Naive B cell (primary cell): ENCODE measurements around the gene ANKRD6. TPM values are rescaled to one million over a fixed set of nuclear protein-coding genes. Genes with fewer than 3 reads are reported as not detected.
A peak's percentile ranks its signal among the peaks of the same experiment; 100 is the strongest.

Experiments
- ATAC-seq, 2 donors: fragments of 150-1000 bp; cut with Tn5 transposase; 2 replicates each; pipeline ENCODE4 v1.10.0; 2021; ENCODE audit warnings: low read depth in 2 of 2, mild to moderate bottlenecking in 2 of 2, moderate library complexity in 2 of 2
- DNase-seq: peaks from one replicate; pipeline ENCODE4 v3.0.0; 2022
- H3K27ac Mint-ChIP-seq, 6 donors: one replicate each; pipeline ENCODE4 v1.8.0; 2020 to 2022; ENCODE audit warnings: mild to moderate bottlenecking in 6 of 6, mixed read lengths in 6 of 6, moderate library complexity in 5 of 6, inconsistent platforms in 2 of 6
- H3K27me3 Mint-ChIP-seq, 3 donors: one replicate each; pipeline ENCODE4 v1.8.0; 2021 to 2022; ENCODE audit warnings: mixed read lengths in 3 of 3, mild to moderate bottlenecking in 1 of 3
- H3K36me3 Mint-ChIP-seq, 2 donors: one replicate each; pipeline ENCODE4 v1.8.0; 2020 to 2022; ENCODE audit warnings: mixed read lengths in 2 of 2, inconsistent platforms in 1 of 2, mild to moderate bottlenecking in 1 of 2
- H3K4me1 Mint-ChIP-seq, 3 donors: one replicate each; pipeline ENCODE4 v1.8.0; 2020 to 2022; ENCODE audit warnings: mixed read lengths in 3 of 3, inconsistent platforms in 1 of 3, mild to moderate bottlenecking in 1 of 3, moderate library complexity in 1 of 3
- H3K4me3 Mint-ChIP-seq, 8 donors: one replicate each; pipeline ENCODE4 v1.8.0; 2020 to 2022; ENCODE audit warnings: mild to moderate bottlenecking in 8 of 8, mixed read lengths in 8 of 8, moderate library complexity in 8 of 8, inconsistent platforms in 2 of 8
- H3K9me3 Mint-ChIP-seq, 7 donors: one replicate each; pipeline ENCODE4 v1.8.0; 2020 to 2022; ENCODE audit warnings: mixed read lengths in 7 of 7, mild to moderate bottlenecking in 5 of 7, inconsistent platforms in 2 of 7, moderate library complexity in 1 of 7
- polyA plus RNA-seq, 6 donors: library from polyadenylated mRNA; unstranded; fragments of 300-500 nt; fragmentation: Illumina TruSeq; gene quantifications; one replicate each; pipeline ENCODE4 v1.2.3, GENCODE V29; 2021; ENCODE audit warnings: low read depth in 6 of 6

ANKRD6 gene
- polyA plus RNA-seq, 6 donors from 2014 or later = 0.63 to 1.2 (median 1.1) TPM; not detected in 1

DNA sequence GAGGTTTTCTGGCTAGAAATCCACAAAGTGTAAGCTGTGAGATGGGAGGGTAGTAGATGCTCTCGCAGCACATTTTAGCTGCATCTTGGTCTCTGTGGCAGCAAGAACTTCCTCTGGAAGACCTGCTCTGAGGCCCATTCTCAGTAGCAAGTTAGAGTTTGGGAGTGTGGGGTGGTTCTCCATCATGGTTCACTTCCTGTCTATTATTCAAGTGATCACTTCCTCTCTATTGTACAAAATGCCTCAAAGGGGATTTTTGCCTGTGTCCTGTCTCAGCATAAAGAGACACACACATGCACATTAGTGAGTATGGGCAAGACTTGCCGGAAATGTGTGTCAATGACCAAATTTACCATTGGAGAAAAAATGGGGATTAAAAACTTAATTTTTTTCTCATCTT lies 163.1 kb downstream of the ANKRD6 start:
- Mint-ChIP-seq H3K4me1 (peaks cover 30 to 36% (median 30%) of the 10 kb centered on the region in 3 donors), H3K4me3 (peak overlapping the region in 7 of 8 donors; percentile 20 to 72 (median 61)), H3K27ac (peak overlapping the region; percentile 92 to 97 (median 93)), H3K9me3 (peaks cover 0 to 10% (median 2%) of the 10 kb centered on the region in 7 donors), H3K27me3 (no peaks in the 10 kb centered on the region), H3K36me3 (peaks cover 0 to 8% of the 10 kb centered on the region in 2 donors)
- DNase-seq = peak; percentile 64
- ATAC-seq = peak; percentile 99 to 100

DNA sequence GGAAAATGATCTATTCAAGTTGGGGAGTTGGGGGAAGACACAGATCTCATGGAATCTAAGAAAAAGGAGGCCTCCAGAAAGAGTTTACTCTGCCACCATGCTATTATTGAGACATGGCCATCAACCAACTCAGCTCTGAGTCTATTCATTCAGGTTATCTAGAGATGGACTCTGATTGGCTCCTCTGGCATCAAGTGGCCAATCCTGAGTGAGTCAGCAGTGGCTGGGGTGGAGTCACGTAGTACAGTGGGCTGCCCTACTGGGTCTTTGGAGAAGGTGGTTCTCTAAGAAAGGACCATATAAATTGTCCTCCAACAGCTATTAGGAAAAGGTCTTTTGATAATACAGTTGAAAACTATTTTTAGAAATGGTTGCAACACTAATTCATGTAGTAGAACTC lies 163.5 kb downstream of the ANKRD6 start:
- peak overlapping the region in 6 of 8 donors; percentile 20 to 72 (median 54) for H3K4me3 Mint-ChIP-seq
- peaks cover 0 to 10% (median 2%) of the 10 kb centered on the region in 7 donors for H3K9me3 Mint-ChIP-seq
- DNase-seq (no peak), ATAC-seq (no peak)
- H3K4me1 Mint-ChIP-seq = peaks cover 30 to 36% (median 30%) of the 10 kb centered on the region in 3 donors
- peaks cover 0 to 8% of the 10 kb centered on the region in 2 donors for H3K36me3 Mint-ChIP-seq
- peak overlapping the region; percentile 92 to 97 (median 93) for H3K27ac Mint-ChIP-seq
- H3K27me3 Mint-ChIP-seq = no peaks in the 10 kb centered on the region

DNA sequence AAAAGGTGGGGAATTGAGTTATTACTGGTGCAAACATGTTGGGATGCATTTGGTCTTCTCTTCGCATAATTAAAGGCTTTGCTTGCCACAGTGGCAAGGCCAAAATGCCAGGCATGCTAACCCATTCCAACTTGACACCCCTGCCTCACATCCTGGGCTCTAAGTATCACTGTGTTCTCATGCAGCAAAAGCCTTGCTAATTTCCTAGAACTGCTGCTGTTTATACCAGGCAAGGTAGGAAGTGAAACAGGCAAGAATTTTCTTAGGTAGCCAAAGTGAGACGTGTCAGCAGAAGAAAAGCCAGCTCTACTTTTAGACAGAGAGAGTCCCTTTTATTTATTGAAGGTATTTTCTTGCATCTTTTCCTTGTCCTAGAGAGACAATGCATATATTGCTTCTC lies 164.4 kb downstream of the ANKRD6 start:
- Mint-ChIP-seq H3K27me3 (no peaks in the 10 kb centered on the region), H3K4me1 (peaks cover 30 to 36% (median 30%) of the 10 kb centered on the region in 3 donors), H3K9me3 (peaks cover 0 to 10% (median 2%) of the 10 kb centered on the region in 7 donors), H3K27ac (peak overlapping the region in 3 of 6 donors; percentile 53 to 92 (median 86)), H3K4me3 (peak overlapping the region in 4 of 8 donors; percentile 16 to 80 (median 30)), H3K36me3 (peaks cover 0 to 8% of the 10 kb centered on the region in 2 donors)
- DNase-seq = no peak
- ATAC-seq = no peak

DNA sequence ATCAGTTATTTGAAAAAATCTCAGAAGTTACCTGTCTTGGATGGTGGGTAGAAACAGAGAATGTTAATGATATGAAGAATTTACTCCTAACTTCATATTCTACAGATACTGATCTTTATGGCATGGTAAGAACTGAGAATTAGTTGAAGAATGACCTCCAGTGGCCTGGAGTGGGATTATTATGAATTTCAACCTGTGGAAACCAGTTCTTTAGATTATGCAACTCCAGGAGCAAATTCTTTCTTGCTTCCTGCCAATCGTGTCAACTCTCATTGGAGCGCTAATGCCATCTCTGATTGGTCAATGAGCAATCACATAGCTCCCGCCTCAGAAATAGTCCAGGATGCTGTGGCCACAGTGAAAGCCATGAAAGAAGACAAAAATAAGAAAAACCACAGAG lies 165.0 kb downstream of the ANKRD6 start:
- no peaks in the 10 kb centered on the region for H3K27me3 Mint-ChIP-seq
- peaks cover 0 to 8% of the 10 kb centered on the region in 2 donors for H3K36me3 Mint-ChIP-seq
- H3K4me3 Mint-ChIP-seq = peak overlapping the region in 2 of 8 donors; percentile 4 to 6
- peaks cover 30 to 36% (median 30%) of the 10 kb centered on the region in 3 donors for H3K4me1 Mint-ChIP-seq
- DNase-seq (no peak), ATAC-seq (no peak)
- peak overlapping the region in 1 of 6 donors; percentile 50 for H3K27ac Mint-ChIP-seq
- peaks cover 0 to 10% (median 2%) of the 10 kb centered on the region in 7 donors for H3K9me3 Mint-ChIP-seq

DNA sequence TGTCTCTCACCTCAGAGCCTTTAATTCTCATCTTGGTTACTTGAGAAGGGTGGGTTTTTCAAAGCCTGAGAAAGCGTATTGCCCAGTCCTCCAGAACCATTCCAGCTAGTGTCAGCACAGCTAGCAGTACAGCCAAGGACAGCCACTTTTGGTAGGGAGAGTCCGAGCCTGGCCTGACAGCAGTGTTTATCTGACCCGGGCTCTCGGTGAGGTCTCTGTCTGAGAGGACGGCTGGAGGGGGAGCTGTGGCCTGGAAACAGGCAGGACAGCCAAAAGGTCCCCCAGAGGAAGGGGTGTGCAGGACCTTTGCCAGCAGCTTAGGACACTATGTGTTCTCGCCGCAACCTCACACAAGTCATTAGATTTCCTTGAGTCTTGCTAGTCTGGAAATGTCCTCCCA lies 166.8 kb downstream of the ANKRD6 start:
- DNase-seq = no peak
- Mint-ChIP-seq H3K27ac (peak overlapping the region in 1 of 6 donors; percentile 36), H3K36me3 (peaks cover 0 to 8% of the 10 kb centered on the region in 2 donors), H3K9me3 (peaks cover 0 to 10% (median 2%) of the 10 kb centered on the region in 7 donors), H3K4me1 (peaks cover 30 to 36% (median 30%) of the 10 kb centered on the region in 3 donors), H3K4me3 (no peak overlapping the region), H3K27me3 (no peaks in the 10 kb centered on the region)
- ATAC-seq = no peak

DNA sequence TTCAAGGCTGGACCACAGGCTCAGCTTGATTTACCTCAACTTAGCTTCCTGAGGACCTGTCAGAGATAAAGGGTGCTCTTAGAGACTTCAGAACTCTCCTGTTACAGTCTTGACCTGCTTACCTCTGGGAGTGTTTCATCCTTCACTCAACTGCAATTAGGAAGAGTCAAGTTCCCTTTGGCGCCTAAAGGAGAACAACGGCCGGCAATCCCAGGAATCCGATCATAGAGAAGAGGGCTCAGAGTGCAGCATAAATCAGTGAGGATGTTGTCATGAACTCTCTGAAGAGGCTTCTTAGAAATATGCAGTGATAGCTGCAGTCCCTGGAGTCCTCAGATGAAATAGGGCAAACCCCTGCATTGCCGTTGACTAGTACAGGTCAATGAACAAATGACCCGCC lies 169.2 kb downstream of the ANKRD6 start:
- Mint-ChIP-seq H3K4me3 (no peak overlapping the region), H3K36me3 (peaks cover 0 to 8% of the 10 kb centered on the region in 2 donors), H3K27ac (peak overlapping the region in 2 of 6 donors; percentile 38 to 56), H3K9me3 (peaks cover 0 to 4% (median 0%) of the 10 kb centered on the region in 7 donors), H3K27me3 (no peaks in the 10 kb centered on the region), H3K4me1 (peaks cover 11 to 13% (median 13%) of the 10 kb centered on the region in 3 donors)
- DNase-seq = no peak
- no peak for ATAC-seq

DNA sequence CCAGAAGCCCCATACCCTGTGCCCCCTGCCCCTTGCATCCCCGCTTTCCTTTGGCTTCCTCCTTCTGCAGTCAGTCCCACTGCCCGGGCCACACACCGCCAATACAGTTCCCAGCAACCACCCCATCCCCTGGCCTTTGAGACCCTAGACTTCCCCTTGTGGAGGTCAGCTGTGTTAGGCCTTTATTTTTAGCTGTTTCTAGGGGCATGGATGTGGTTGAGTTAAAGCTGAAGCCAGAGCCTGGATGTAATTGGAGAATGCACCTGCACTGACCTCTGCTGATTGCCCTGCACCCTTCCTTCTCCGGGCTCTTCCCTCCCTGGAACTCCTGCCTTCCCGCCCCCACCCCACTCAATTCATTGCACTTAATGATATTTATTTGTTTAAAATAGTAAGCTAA lies 171.7 kb downstream of the ANKRD6 start:
- Mint-ChIP-seq H3K27me3 (no peaks in the 10 kb centered on the region), H3K27ac (no peak overlapping the region), H3K36me3 (no peaks in the 10 kb centered on the region), H3K9me3 (no peaks in the 10 kb centered on the region), H3K4me3 (no peak overlapping the region), H3K4me1 (no peaks in the 10 kb centered on the region)
- DNase-seq (no peak), ATAC-seq (no peak)

DNA sequence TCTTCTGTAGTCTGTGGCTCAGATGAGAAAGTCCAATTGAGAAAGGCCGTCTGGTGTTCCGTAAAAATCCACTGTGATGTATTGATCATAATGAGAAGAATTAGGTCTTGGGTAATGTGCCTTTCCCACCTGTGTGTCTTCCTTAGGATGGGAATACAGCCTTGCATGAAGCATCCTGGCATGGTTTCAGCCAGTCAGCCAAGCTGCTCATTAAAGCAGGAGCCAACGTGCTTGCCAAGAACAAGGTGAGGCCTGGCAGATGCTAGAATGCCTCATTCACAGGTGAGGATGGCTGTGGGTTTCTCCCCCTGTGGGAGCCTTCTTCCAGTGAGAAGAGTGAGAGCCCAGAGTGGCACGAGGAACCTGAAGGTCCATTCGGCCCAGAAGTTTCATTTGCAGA lies 172.9 kb downstream of the ANKRD6 start:
- DNase-seq = no peak
- Mint-ChIP-seq H3K36me3 (no peaks in the 10 kb centered on the region), H3K9me3 (no peaks in the 10 kb centered on the region), H3K4me3 (no peak overlapping the region), H3K27me3 (no peaks in the 10 kb centered on the region), H3K4me1 (peaks cover 0 to 5% (median 0%) of the 10 kb centered on the region in 3 donors), H3K27ac (no peak overlapping the region)
- no peak for ATAC-seq

DNA sequence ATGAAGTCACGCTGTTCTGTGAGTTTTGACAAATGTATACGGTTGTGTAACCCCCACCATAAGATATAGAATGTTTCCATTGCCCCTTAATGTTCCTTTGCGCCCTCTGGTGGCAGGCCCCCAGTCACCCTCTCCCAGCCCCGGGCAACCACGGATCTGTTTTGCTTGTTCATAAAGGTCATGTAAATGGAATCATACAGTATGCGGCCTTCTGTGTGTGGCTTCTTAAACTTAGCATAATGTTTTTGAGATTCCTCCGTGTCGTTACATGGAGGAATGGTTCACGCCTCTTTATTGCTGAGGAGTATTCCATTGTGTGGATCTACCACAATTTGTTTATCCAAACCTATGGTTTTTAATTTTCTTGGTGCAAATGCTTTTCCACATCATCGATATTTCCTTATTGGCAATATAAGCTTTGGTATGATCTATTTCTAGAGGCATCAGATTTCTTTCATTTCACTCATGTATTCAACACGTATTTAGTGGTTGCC lies 177.2 kb downstream of the ANKRD6 start:
- H3K36me3 Mint-ChIP-seq = no peaks in the 10 kb centered on the region
- H3K27ac Mint-ChIP-seq = no peak overlapping the region
- H3K4me1 Mint-ChIP-seq = peaks cover 0 to 5% (median 0%) of the 10 kb centered on the region in 3 donors
- H3K27me3 Mint-ChIP-seq = no peaks in the 10 kb centered on the region
- ATAC-seq (peak; percentile 79 to 88), DNase-seq (peak; percentile 64)
- H3K4me3 Mint-ChIP-seq = no peak overlapping the region
- no peaks in the 10 kb centered on the region for H3K9me3 Mint-ChIP-seq

DNA sequence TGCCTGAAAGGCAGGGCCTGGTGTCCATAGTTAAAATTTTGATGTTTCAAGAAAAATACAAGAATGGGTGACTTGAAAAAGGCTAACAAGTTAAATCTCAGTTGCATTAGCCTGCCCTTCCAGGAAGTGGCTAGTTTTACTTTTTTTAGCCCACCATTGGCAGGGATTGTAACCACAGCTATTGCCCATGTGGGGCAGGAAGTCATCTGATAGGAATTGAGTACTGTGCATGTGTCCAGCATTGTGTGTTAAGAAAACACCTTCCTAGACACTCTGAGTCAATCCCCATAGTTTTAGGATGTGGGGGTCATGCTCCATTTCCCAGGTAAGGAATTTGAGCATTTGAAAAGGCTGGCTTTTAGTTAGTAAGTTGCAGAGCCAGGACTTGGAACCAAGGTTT lies 178.7 kb downstream of the ANKRD6 start:
- Mint-ChIP-seq H3K9me3 (no peaks in the 10 kb centered on the region), H3K36me3 (no peaks in the 10 kb centered on the region), H3K4me3 (no peak overlapping the region), H3K27ac (no peak overlapping the region), H3K27me3 (no peaks in the 10 kb centered on the region), H3K4me1 (peaks cover 0 to 5% (median 0%) of the 10 kb centered on the region in 3 donors)
- no peak for DNase-seq
- no peak for ATAC-seq

DNA sequence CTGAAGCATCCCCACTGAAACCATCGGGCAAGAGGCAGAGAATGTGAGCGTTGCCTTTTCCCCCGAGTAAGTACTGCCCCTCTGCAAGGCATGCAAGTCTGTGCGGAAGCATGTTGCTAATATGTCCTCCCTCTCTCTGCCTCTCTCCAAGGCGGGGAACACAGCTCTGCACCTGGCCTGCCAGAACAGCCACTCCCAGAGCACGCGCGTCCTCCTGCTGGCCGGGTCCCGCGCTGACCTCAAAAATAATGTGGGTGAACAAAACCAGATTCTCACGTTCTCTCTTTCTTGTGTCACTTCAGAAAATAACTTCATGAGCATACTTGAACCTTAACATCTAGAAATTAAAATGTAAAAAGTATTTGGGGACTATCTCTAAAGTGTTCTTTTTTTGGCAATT lies 179.2 kb downstream of the ANKRD6 start:
- no peak overlapping the region for H3K4me3 Mint-ChIP-seq
- H3K36me3 Mint-ChIP-seq = no peaks in the 10 kb centered on the region
- no peaks in the 10 kb centered on the region for H3K9me3 Mint-ChIP-seq
- DNase-seq (no peak), ATAC-seq (no peak)
- peaks cover 0 to 5% (median 0%) of the 10 kb centered on the region in 3 donors for H3K4me1 Mint-ChIP-seq
- H3K27ac Mint-ChIP-seq = no peak overlapping the region
- H3K27me3 Mint-ChIP-seq = no peaks in the 10 kb centered on the region

DNA sequence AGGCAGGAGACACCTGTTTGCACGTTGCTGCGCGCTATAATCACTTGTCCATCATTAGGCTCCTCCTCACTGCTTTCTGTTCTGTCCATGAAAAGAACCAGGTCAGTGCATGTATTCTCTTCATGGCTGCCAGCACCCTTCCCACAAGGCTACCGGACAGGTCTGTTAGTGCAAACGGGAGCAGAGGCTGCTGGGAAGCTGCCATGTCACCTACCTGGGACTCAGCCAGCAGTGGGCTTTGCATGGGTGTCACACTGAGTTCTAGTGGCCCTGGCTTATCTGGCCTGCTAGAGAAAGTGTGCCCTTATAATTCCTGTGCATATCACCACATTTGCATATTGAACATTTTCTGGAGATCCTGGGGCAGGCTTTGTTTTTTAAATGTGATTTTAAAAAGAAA lies 180.8 kb downstream of the ANKRD6 start:
- ATAC-seq = no peak
- Mint-ChIP-seq H3K27me3 (no peaks in the 10 kb centered on the region), H3K9me3 (no peaks in the 10 kb centered on the region), H3K4me1 (peaks cover 0 to 5% (median 0%) of the 10 kb centered on the region in 3 donors), H3K4me3 (no peak overlapping the region), H3K27ac (no peak overlapping the region), H3K36me3 (no peaks in the 10 kb centered on the region)
- DNase-seq = no peak

DNA sequence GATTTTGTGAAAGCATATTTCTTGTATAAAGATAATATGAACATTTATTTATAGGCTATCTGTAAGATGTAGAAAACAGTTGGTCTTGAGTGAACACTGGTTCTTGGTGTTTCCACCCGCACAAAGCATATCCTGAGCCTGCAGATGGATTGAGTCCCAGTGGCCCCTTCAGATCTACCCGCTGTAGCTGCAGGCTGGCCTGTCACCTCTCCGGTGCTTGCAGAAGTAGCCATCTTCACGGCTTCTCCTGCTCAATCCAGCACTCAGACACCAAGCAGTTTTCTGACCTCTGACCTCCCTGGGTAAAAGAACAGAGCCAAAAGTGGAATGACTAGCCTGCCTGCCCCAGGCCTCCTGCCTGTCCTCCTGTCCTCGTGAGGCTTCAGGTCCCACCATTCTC lies 182.9 kb downstream of the ANKRD6 start:
- no peak overlapping the region for H3K4me3 Mint-ChIP-seq
- no peaks in the 10 kb centered on the region for H3K9me3 Mint-ChIP-seq
- DNase-seq (no peak), ATAC-seq (no peak)
- H3K36me3 Mint-ChIP-seq = no peaks in the 10 kb centered on the region
- no peaks in the 10 kb centered on the region for H3K27me3 Mint-ChIP-seq
- H3K4me1 Mint-ChIP-seq = no peaks in the 10 kb centered on the region
- no peak overlapping the region for H3K27ac Mint-ChIP-seq

DNA sequence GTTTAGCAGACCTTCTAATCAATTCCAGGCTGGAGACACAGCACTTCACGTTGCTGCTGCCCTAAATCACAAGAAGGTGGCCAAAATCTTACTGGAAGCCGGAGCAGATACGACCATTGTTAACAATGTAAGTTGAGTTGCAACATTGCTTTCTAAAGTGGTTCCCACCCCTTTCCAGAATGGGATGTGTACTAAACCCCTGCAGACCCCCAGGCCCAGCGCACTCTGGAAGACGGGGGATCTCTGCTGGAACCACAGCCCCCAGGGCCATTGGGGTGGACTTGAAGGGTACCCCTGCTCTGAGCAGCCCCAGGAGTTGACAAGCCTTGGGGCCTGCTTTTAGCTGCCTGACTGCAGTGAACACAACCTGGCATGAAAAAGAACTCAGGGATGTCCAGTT lies 183.6 kb downstream of the ANKRD6 start:
- Mint-ChIP-seq H3K9me3 (no peaks in the 10 kb centered on the region), H3K36me3 (no peaks in the 10 kb centered on the region), H3K27me3 (no peaks in the 10 kb centered on the region), H3K27ac (no peak overlapping the region), H3K4me1 (no peaks in the 10 kb centered on the region), H3K4me3 (no peak overlapping the region)
- DNase-seq = no peak
- ATAC-seq = no peak
